Islet precursor cell (in vitro differentiated cells): ENCODE measurements around the gene DUSP22.

Experiments
- DNase-seq: peaks from one replicate; pipeline ENCODE4 v3.0.0-alpha.2; 2018

Gene DUSP22

GRCh38 chr6:397604-398003 lies 105.3 kb downstream of the DUSP22 start:
- no peak for DNase-seq

- no peak for DNase-seq
These were observed 105.8 kb downstream of the DUSP22 start for GRCh38 chr6:398065-398464.

DNA sequence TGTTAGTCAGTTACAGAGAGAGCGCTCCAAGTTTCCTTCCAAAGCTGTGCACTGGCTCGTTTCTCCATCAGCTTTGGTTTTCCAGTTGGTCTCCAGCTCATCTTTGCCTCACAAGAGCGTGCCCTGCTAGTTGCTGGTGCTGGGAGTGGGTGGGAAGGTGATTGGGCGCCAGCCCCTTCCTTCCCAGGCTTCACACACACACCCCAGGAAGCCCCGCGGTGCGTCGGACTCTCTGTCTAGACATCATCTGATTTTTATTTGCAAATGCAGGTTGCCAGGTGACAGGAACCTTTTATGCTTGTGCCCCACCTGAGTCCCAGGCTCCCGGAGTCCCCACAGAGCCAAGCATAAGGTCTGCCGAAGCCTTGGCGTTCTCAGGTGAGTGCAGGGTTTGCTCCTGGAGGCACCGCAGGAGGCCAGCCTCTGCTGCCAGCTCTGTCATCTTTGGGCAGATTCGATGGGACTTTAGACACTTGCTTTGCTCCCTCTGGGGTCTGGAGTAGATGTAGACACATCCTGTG lies 106.3 kb downstream of the DUSP22 start:
- DNase-seq: no peak

DNA sequence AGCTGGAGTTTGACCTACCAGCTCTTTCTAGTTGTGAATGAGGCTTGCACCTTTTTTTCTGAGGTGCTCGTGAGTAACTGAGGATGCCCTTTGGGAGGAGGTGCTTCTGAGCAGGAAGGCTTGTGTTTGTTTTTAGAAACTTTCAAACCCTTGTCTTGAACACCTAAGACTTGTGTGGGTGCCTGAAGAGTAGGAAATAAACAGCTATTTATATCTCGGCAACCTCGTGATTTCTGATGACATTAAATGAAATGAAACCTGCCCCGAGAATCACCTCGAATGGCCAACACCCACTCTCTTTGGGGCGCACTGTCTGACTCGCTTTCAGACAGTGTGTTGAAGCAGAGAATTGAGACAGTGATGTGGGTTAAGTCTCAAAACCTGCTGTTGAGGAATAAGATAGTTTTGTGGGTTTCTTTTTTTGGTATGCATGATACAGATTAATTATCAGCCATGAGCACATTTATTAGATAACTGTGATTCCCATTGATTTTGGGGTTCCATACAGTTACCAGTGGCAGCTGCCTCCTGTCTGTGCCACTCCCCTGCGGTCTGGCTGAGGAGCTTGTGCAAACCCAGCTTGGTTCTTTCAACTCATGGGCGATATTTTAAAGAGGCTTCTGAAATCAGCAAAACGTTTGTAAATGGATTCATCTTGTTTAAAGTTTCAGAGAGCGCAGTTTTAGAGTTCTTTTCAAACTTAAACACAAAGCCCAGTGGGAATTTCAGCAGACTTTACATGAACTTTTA lies 107.7 kb downstream of the DUSP22 start:
- no peak for DNase-seq

- no peak for DNase-seq
These were observed 108.5 kb downstream of the DUSP22 start for GRCh38 chr6:400815-401214.
